Activated CD8-positive, alpha-beta memory T cell treated with anti-CD3 and anti-CD28 coated beads, Interleukin-2, amount 50 U/mL, for 4 hours (primary cell): ENCODE measurements around the gene EPHB1.

Source experiments
- DNase-seq: peaks from one replicate; pipeline ENCODE4 v3.0.0-alpha.2; 2020

EPHB1 gene

DNA sequence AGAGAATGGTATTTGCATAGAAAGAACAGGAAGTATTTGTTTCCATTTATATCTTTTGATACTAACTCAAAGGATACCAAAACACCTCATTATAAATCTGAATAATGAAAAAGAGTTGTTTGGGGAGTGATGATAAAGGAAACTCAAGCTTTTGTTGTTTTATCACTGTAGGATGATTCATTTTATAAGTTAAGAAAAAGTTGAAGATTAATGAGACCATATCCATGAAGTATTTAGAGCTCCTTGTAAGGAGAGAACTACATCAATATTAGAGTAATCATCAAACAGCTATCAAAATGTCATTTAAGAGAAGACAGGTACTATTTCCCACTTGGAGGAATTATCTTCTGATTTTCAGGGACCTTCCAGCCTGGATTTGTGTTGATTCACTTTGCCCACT lies 92.5 kb downstream of the EPHB1 start:
- DNase-seq = no peak

DNA sequence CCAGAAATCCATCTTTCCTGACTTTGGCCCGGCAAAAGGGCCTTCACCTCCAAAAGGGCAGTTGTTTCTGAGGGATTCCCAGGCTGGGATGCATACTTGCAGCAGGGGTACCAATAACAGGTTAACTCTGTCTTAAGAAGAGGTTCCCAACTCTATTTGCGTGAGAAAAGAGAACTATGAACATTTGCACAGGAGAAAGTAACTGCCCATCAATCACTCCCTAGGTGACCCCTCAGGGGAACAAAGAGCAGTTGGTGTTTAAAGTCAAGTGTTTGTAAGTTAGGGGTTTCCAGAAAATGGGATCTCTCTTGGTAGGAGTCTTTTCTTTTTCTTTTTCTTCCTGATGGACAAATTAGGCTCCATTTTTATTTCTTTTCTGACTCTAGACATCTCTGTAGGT lies 97.3 kb downstream of the EPHB1 start:
- DNase-seq = no peak

DNA sequence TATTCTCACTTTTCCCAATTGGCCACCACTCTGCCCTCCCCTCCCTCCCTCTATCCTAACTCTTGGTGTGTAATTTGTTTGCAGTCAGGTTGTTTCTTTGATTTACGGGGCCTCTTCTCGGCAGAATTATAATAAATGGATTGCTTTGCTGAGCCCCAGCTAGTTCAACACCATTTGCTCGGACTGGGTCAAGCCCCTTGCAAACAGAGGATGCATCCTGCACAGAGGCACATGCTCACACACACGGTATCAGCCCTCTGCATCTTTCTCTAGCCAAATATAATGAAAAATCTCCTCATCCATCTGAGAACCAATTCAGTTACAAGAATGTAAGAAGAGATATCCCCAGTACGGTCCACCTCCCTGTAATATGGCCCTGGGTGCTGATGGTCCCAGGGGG lies 97.7 kb downstream of the EPHB1 start:
- no peak for DNase-seq

DNA sequence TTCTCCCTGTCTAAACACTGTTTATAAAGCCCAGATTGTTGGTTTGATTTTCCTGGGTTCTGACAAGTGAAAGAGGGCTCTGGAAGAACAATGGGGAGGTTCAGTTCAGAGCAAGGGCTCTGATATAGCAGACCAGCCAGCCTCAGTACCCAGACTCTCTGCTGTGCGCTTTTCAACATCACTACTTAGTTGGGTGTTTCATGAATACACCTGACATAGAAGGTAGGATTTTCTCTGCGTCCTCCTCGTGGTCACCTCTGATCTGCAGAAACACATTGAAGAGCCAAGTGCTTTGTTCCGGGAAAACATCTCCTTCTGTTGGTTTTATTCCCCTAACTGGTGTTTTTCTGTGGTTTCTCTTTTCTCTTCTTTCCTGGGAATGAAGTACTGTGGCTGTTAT lies 99.5 kb downstream of the EPHB1 start:
- no peak for DNase-seq

DNA sequence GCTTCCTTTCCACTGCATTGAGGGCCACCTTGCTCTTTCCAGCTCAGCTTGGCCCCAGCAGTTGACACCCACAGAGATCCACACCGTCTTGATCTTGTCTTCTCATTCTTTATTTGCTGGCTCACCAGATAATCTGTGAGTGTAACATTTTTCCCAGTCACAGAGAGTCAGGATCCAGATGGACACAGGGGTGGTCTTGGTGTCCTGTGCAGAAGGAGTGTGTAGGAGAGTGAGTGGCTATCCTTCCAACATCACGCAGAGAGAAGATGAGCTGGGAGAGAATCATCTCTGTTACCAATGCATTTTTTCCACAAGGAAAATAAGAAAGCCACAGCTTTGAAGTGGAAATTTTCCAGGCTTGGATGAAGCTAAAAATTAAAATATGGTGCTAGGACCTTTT lies 100.1 kb downstream of the EPHB1 start:
- no peak for DNase-seq

DNA sequence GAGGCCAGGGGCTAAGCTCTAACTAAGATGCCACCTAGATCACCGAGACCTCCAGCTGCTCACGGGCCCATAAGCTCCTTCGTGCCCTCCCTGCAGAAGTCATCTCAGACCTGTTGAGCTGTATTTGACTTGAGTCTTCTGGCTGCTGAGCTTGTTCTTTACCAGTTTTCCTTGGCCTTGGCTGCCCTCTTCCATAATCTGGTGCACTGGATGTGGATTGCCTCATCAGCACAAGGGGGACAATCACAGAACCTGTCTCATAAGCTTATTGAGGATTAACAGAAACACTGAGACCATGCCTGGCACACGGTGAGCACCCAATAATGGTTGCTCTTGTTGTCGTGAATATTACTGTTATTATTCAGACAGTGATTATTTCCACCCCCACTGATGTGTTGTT lies 101.1 kb downstream of the EPHB1 start:
- no peak for DNase-seq

DNA sequence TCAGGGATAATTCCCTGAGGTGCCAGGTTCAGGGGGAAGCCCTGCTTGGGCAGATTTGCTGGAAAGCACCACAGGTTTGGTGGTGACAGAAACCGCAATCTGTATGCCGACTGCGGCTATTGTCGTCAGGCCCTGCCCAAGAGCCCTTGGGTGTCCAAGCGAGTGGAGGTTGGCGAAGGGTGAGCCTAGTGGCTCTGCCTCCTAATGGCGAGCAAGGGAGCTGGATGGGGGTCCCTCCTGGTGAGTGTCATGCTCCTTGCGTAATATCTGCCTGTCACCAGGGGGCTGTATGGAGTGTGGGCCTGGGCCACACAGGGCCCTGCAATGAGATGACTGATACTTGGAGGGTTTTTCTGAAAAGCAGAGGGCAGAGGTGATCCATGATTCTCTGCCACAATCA lies 101.6 kb downstream of the EPHB1 start:
- DNase-seq = no peak

DNA sequence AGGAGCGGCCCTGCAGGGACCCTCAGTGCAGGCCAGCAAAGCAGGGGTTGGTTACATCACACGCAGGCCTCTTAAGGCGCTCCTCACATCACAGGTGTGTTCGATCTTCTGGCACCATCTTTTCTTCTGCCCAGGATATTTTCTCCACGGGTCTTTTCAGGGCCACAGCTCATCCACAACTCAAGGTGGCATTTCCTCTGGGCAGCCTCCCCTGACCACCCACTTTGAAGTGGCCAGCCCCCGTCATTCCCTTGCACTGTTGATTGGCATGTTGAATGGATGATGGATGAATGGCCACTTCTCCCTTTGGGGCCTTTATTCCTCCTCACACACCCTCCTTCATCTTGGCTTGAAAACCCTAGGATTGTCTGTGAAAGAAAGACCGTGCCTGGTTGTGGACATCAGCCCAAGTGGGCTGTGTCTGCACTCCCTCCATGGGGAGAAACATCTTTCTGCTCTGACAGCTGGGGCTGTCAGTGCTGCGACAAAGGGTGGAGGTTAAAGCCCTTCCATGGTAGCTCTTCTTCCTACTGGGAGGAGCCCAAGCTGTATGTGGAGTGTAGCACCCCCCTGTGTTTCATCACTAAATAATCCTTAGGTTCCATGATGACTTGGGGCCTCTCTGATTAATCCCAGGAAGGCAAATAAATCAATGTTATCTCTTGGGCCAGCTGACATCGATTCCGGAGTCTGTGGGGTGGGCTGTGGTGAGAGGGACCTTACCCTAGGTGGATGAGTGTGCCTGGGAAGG lies 102.5 kb downstream of the EPHB1 start:
- no peak for DNase-seq

DNA sequence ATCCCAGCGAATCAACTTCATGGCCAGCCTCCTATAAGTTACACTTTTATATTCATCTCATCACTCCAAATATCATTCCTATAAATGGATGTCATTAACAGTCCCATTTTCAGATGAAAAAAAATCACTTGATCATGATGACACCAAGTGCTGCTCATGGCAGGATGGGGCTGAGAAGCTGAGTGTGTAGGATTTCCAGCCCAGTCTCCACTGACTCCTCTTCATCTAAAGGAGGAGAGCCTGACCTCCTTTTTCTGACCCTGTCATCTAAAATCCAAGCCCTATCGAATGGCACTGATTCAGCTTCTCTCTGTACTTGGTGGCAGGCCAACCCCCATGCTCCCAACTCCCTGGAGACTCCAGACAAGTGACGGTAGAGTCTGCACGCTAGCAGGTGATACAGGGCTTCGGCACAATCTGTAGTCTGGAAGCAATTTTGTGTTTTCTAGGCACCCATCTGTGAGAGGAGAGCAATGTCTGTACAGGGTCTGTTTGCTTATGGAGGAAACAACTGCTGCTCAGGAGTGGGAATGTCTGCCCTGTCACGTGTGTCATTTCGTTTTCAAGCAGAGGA lies 103.2 kb downstream of the EPHB1 start:
- DNase-seq = no peak

DNA sequence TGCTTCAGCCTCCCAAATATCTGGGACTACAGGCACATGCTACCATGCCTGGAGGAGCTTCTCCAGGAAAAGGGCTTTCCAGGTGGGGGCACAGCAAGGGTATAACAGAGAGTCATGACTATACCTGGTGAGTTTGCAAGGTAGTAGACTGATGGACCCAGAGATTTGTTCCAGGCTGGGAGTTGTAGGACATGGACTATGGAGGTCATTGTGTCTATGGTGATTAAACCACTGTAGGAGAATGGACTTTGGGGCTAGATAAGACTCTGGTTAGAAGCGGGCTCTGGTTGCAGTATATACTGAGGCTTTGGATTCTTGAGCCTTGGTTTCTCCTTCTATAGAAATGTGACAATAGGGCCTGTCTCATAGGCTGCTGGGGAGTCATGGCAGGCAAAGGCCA lies 104.7 kb downstream of the EPHB1 start:
- DNase-seq = no peak

DNA sequence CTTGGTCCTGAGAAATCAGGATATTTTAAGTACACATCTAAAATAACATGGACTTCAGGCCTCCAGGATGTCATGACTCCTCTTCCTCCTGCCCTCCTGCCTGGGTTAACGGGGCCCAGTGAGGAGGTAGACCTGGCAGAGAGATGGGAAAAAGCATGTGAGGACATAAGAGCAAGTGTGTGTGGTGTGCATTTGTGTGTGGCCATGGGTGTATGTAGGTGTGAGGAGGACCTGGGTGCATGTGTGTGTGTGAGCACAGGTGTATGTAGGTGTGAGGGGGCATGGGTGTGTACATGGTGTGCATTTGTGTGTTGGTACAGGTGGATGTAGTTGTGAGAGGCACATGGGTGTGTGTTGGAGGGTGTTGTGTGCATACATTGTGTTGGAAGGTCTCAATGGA lies 105.4 kb downstream of the EPHB1 start:
- no peak for DNase-seq

DNA sequence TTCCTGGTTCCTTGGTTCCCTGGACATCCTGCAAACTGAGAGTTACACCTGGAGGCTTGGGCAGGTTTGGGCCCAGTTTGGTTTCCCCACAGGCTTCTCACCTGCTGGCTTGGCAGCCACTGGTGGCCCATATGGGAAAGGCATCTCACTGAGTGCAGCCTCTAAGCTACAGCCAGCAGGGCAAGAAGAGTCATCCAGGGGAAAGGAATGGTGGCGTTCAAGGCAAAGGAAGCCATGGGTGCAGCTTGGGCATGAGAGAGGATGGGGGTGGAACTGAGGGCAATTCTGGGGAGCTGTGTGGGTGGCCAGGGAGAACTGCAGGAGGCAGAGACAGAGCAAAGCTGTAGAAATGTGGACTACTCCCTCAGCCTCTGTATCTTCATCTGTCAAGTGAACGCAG lies 106.4 kb downstream of the EPHB1 start:
- no peak for DNase-seq

DNA sequence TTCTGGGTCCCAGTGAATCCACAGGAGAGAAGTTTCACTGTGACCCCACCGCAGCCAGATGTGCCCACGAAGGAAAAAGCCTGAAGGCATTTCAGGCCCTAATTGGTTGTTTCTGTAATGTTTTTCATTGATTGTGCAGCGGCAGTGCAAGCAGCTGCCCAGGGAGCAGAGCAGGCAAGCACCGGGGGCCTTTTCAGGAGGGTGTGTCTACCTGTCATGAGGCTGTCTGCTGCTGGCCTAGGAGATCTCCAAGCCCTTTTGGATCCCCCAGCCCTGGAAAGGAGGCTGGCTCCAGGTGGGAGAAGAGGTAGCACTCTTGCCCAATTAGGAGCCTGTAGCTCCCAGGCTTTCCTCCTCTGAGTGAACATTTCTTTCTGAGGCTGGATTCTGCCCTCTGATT lies 108.8 kb downstream of the EPHB1 start:
- no peak for DNase-seq

DNA sequence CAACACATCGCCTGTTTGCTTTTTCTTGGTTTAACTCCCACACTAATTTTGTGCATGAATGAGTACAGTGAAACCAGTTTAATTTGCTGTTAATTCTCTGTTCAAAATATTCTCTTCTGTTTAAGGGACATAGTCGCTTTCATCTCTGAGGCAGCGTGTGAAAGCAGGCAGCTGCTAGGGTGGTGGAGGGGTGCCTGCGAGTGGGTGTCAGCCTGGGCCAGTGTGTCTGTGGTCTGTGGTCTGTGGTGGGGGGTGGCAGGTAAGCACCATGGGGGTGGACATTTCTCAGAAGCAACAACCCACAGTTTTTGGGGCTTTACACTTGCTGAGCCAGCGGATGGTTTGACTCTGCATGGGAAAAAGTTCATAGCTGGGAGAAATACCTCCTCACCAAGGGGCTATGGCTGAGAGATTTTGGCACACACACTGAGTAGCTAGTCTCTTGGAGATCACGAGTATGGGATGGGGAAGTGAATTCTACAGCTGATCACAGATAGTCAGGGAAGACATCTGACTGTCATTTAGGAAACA lies 109.2 kb downstream of the EPHB1 start:
- DNase-seq = no peak

DNA sequence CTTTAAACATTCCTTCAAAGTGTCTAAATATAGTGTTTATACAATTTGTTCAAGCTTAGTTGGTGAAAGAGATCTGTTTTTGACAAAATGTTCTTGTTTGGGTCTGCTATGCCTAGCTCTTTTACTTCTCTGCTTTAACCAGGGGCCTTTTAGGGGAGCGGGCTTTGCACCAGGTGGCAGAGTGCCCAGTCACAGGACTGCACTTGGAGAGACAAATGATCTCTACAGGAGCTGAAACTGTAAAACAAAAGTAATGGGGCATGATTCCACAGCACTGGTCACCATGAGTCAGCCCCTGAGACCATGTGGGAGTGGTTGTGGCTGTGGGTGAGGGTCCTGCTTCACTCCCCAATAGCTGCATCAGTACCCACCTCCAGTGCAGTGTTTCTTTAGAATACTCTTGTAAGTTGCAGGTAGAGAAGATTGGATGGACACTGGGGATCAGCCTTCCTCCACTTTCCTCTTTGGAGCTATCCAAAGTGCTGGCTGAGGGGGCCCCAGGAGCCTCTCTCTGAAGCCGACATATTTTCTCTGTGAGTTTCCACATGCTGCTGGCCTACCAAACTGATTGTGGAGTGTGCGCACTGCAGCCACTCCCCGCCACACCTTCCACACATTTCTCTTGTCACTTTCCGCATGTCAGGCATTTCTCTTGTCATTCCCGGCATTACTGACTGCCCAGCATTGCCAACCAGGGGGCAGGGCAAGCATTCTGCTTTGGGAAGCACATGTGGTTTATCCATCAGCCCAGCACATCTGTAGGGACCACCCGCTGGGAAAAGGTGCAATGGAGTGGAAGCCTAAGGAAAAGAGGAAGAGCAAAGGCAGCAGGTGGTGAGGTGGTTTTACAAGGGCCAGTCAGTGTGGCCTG lies 110.0 kb downstream of the EPHB1 start:
- DNase-seq = no peak

DNA sequence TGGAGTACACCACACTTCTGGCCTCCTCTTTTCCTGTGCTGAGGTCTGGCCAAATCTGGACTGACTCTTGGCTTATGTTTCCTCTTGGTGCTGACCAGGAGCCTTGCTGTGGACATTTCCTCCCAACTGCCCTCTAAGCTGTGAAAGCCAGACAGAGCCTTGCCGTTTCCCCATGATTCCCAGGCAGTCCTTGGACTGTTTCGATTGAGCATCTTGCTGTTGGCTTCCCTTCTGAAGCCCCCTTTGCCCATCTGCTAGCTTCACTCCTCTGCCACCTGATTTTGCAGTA lies 110.5 kb downstream of the EPHB1 start:
- DNase-seq = no peak

DNA sequence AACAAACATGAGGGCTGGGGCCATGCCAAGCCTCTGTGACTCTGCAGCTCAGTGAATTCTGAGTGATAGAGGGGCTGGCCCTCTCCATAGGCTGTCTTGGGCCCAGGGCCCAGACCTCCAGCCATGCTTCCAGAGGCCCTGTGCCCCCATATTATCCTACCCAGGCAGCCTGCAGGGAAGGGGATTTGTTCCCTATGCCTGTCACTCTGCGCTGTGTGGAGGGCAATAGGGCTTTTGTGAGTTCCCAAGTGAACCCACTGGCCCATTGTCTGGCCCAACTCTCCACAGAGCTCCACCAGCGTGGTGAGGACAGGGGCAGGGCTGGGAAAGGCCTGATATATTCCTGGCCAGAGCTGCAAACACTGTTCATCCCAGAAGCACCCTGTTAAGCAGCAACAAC lies 113.2 kb downstream of the EPHB1 start:
- no peak for DNase-seq

DNA sequence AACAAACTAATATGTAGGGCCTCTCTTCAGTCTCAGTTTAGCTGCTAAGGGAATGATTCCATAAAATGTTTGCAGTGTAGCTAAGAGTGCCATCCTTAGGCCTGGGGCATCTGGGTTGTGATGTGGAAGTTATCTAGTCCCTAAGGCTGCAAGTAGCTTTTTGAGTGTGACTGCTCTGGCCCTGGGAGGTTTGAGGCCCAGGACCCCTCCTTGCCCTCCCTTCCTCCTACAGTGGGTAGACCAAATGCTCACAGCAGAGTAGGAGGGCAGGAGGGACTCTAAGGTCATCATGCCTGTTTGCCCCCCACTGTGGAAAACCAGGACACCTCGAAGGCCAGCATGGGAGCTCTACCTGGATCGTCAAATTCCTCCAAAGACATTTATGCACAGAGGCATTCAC lies 115.0 kb downstream of the EPHB1 start:
- DNase-seq = no peak

DNA sequence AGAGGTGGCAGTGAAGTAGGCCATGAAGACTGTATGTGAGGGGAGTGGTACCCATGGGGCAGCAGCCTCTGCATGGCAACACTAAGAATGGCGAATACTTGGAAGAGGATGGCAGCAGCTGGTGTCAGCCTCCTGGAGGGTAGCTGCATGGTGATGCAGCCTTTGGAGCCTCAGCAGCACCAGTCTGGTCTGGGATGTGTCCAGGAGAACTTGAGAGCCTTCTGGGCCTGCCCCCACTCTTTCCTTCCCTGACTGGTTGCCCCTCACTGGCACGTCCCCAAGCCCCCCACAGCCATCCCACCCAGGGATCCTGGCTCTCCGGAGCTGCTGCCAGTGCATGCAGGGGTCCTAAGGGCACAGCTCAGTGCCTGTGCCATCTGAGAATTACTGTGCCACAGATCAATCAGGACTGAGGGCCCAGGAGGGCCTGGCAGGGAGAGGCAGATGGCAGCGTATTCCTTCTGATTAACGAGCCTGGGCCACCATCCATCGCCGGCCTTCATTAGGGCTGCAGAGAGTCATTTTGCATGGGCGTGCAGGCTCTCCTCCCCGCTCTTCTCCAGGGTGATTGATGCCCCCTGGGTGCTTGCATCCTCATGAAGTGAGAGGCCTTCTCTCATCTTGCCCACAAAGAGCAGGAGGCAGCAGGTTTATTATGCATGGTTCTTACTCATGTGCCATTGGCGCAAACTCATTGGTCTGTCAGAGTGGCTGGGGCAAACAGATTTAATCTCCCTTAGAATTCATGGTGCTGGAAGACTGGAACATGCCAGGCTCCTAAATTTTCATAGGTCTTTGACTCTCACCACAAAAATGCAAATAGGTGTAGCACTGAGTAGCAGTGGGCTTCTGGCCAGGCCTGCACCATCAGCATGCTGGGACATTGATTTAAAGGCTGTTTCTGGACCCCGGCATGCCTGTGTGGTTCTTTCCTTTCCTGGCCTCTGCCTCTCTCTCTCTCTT lies 116.8 kb downstream of the EPHB1 start:
- DNase-seq = no peak

DNA sequence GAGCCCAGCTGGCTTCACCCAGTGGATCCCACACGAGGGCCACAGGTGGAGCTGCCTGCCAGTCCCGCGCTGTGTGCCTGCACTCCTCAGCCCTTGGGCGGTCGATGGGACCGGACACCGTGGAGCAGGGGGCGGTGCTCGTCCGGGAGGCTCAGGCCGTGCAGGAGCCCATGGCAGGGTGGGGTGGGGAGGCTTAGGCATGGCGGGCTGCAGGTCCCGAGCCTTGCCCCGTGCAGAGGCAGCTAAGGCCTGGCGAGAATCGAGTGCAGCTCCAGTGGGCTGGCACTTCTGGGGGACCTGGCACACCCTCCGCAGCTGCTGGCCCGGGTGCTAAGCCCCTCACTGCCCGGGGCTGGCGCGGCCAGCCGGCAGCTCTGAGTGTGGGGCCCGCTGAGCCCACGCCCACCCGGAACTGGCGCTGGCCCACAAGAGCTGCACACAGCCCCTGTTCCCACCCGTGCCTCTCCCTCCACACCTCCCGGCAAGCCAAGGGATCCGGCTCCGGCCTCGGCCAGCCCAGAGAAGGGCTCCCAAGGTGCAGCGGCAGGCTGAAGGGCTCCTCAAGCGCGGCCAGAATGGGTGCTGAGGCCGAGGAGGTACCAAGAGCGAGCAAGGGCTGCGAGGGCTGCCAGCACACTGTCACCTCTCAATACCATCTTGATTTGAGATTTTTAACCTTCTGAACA lies 121.4 kb downstream of the EPHB1 start:
- DNase-seq = no peak

DNA sequence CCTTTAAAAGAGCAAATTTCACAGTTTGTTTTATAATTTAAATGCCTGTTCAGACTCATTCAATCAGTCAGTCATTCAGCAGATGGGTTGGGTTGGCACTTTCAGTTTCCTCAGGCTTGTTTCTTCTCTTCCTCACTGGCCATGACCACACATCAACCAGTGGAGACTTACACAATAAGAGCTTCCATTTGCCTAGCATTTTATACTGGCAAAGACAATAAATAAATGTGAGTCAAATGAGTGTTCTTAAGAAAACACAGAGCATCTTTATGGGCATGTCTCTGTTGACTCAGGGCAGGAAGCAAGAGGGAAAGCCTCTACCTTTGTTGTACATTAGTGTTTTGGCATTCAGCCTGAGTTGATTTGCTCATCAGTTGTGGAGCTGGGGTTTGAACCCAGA lies 122.6 kb downstream of the EPHB1 start:
- no peak for DNase-seq

DNA sequence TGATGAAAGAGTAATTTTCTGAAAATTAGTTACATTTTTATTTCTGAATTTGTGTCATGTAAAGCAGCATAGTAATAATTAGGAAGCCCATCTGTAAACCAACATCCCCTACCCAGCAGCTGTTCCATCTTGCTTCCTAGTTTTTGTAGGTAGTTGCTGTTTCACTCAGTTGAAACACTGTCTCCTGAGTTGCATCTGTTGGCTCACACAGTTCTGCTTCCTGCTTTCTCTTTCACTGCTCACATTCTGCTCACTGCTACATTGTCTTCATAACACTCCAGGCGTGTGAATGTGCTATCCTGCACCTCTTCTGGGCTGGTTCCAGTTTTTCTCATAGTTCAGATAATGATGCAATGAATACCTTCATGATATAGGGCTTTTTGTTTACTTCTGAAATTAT lies 123.4 kb downstream of the EPHB1 start:
- DNase-seq = no peak
